CD14-positive monocyte (primary cell): Measurements from ENCODE around the gene MTX2. TPM values are rescaled to one million over a fixed set of nuclear protein-coding genes. Genes with fewer than 3 reads are reported as not detected.

Experiments used
- DNase-seq, 3 donors: peaks; one replicate each; pipeline ENCODE4 v3.0.0-alpha.2; 2011 to 2022
- H2AFZ ChIP-seq: 2 replicates; pipeline ENCODE4 v1.6.0; 2012; ENCODE audit warnings: mild to moderate bottlenecking, low read depth, low read length, inconsistent platforms; ENCODE audit not compliant: insufficient read depth, poor library complexity, severe bottlenecking
- H3K27ac ChIP-seq, 2 donors: 1 replicate in 1 of 2; 2 replicates in 1 of 2; pipeline ENCODE4 v1.5.1; 2012 to 2013; ENCODE audit warnings: low read length in 2 of 2, control low read depth in 1 of 2, inconsistent platforms in 1 of 2, low read depth in 1 of 2, mild to moderate bottlenecking in 1 of 2
- H3K27me3 ChIP-seq, 2 donors: one replicate each; pipeline versions ENCODE4 v1.6.0 to v1.6.1; 2011 to 2013; ENCODE audit warnings: low read length in 2 of 2; ENCODE audit not compliant: control insufficient read depth in 2 of 2, insufficient read depth in 2 of 2
- H3K36me3 ChIP-seq, 2 donors: replicated peaks in 1 of 2; 1 replicate in 1 of 2; 2 replicates in 1 of 2; pipeline versions ENCODE4 v1.5.1 to v1.6.1; 2012 to 2013; ENCODE audit warnings: low read length in 2 of 2, control low read depth in 1 of 2, inconsistent platforms in 1 of 2, mild to moderate bottlenecking in 1 of 2; ENCODE audit not compliant: insufficient read depth in 2 of 2, control insufficient read depth in 1 of 2
- H3K4me1 ChIP-seq, 2 donors: 1 replicate in 1 of 2; 2 replicates in 1 of 2; pipeline versions ENCODE4 v1.5.1 to v1.6.1; 2012 to 2013; ENCODE audit warnings: low read length in 2 of 2, control low read depth in 1 of 2, inconsistent platforms in 1 of 2, mild to moderate bottlenecking in 1 of 2, moderate library complexity in 1 of 2; ENCODE audit not compliant: insufficient read depth in 2 of 2, control insufficient read depth in 1 of 2
- H3K4me2 ChIP-seq: replicated peaks from 2 replicates; pipeline ENCODE3; 2012; ENCODE audit warnings: low read length, moderate library complexity, mild to moderate bottlenecking; ENCODE audit not compliant: poor library complexity, severe bottlenecking; ENCODE audit errors: extremely low read depth
- H3K4me3 ChIP-seq, 3 experiments: fragments of 200-600 bp in 1 of 3; sonication (generic) in 1 of 3; replicated peaks in 1 of 3; 1 replicate in 2 of 3; 2 replicates in 1 of 3; pipeline ENCODE4 v1.5.1; 2011 to 2013; ENCODE audit warnings: low read length in 3 of 3, mild to moderate bottlenecking in 3 of 3, control low read depth in 2 of 3, low read depth in 2 of 3, inconsistent platforms in 1 of 3, moderate library complexity in 1 of 3
- H3K79me2 ChIP-seq: 2 replicates; pipeline ENCODE4 v1.6.0; 2012; ENCODE audit warnings: mild to moderate bottlenecking, control low read depth, inconsistent platforms, low read length, moderate library complexity; ENCODE audit not compliant: insufficient read depth
- H3K9ac ChIP-seq: 2 replicates; pipeline ENCODE4 v1.6.0; 2017; ENCODE audit warnings: low read length, mild to moderate bottlenecking; ENCODE audit not compliant: insufficient read depth, poor library complexity, severe bottlenecking
- H3K9me3 ChIP-seq, 2 donors: replicated peaks in 1 of 2; 1 replicate in 1 of 2; 2 replicates in 1 of 2; pipeline versions ENCODE4 v1.5.1 to v1.6.1; 2012 to 2013; ENCODE audit warnings: low read length in 2 of 2, control low read depth in 1 of 2; ENCODE audit not compliant: control insufficient read depth in 1 of 2, insufficient read depth in 1 of 2
- H4K20me1 ChIP-seq: 2 replicates; pipeline ENCODE4 v1.6.0; 2012; ENCODE audit warnings: mild to moderate bottlenecking, low read length, control low read depth, moderate library complexity; ENCODE audit not compliant: insufficient read depth
- H3K27ac Mint-ChIP-seq, 7 donors: one replicate each; pipeline ENCODE4 v1.8.0; 2020; ENCODE audit warnings: mild to moderate bottlenecking in 7 of 7, mixed read lengths in 7 of 7, moderate library complexity in 6 of 7, inconsistent platforms in 2 of 7
- H3K27me3 Mint-ChIP-seq, 3 donors: one replicate each; pipeline ENCODE4 v1.8.0; 2021 to 2022; ENCODE audit warnings: low read depth in 3 of 3, mild to moderate bottlenecking in 3 of 3, mixed read lengths in 3 of 3, moderate library complexity in 3 of 3, inconsistent platforms in 1 of 3
- H3K36me3 Mint-ChIP-seq, 2 donors: one replicate each; pipeline ENCODE4 v1.8.0; 2020; ENCODE audit warnings: mixed read lengths in 2 of 2, inconsistent platforms in 1 of 2, mild to moderate bottlenecking in 1 of 2
- H3K4me1 Mint-ChIP-seq: one replicate; pipeline ENCODE4 v1.8.0; 2020; ENCODE audit warnings: mild to moderate bottlenecking, mixed read lengths
- H3K4me3 Mint-ChIP-seq, 2 donors: one replicate each; pipeline ENCODE4 v1.8.0; 2020; ENCODE audit warnings: mild to moderate bottlenecking in 2 of 2, mixed read lengths in 2 of 2, moderate library complexity in 1 of 2
- H3K9me3 Mint-ChIP-seq, 7 donors: one replicate each; pipeline ENCODE4 v1.8.0; 2020 to 2022; ENCODE audit warnings: mixed read lengths in 7 of 7, mild to moderate bottlenecking in 6 of 7, moderate library complexity in 6 of 7, inconsistent platforms in 2 of 7
- CTCF ChIP-seq: fragments of 200-600 bp; IDR thresholded peaks from one replicate; pipeline ENCODE4 v1.8.0; 2022; ENCODE audit warnings: antibody characterized with exemption, mild to moderate bottlenecking
- WGBS: methylation state at CpG from one replicate; pipeline ENCODE4 v1.1.5; 2013; ENCODE audit warnings: missing lambda C conversion rate; ENCODE audit not compliant: insufficient coverage; 5-methylcytosine and 5-hydroxymethylcytosine counted together
- intact Hi-C, 2 donors: fragments of 100-400 bp; cut with micrococcal nuclease; formaldehyde crosslinking; loops; one replicate each; pipeline versions ENCODE4 v1.15.0 to v1.15.1; 2023
- polyA plus RNA-seq, 3 donors: library from polyadenylated mRNA; depleted of rRNA in 1 of 3; unstranded in 2 of 3; stranded (reverse) in 1 of 3; fragments of 300-500 nt in 2 of 3; fragments of >200 nt in 1 of 3; fragmentation: Illumina TruSeq in 2 of 3; gene quantifications; 1 replicate in 2 of 3; 2 replicates in 1 of 3; pipeline ENCODE4 v1.2.3, GENCODE V29; 2012 to 2021

Gene MTX2
- polyA plus RNA-seq, 3 donors: 7.6 to 9.8 (median 7.6) TPM

GRCh38 chr2:176270100-176270750 lies 983 bp downstream of the MTX2 start:
- Histone ChIP-seq H4K20me1 (no peaks in the 10 kb centered on the region), H3K27me3 (no peaks in the 10 kb centered on the region), H3K9ac (peak overlapping the region; percentile 77), H2AFZ (peak overlapping the region; percentile 97), H3K4me3 (peak overlapping the region; percentile 59 to 92 (median 87)), H3K9me3 (no peaks in the 10 kb centered on the region), H3K4me2 (peak overlapping the region; percentile 94), H3K36me3 (no peaks in the 10 kb centered on the region), H3K27ac (peak overlapping the region in 1 of 2 donors; percentile 69), H3K79me2 (peaks cover 13% of the 10 kb centered on the region), H3K4me1 (peaks cover 4 to 7% of the 10 kb centered on the region in 2 donors)
- peaks cover 2 to 3% of the 10 kb centered on the region in 2 donors for H3K36me3 Mint-ChIP-seq
- intact Hi-C loops: no loop called here
- peak overlapping the region; percentile 99 for H3K4me3 Mint-ChIP-seq
- no peak for TF ChIP-seq CTCF
- no peak for DNase-seq
- H3K4me1 Mint-ChIP-seq: peaks cover 16% of the 10 kb centered on the region
- H3K9me3 Mint-ChIP-seq: peaks cover 0 to 3% (median 2%) of the 10 kb centered on the region in 7 donors
- H3K27ac Mint-ChIP-seq: peak overlapping the region in 2 of 7 donors; percentile 71 to 85
- WGBS: 25% methylated on average over 6 of the region's 18 CpGs
- peaks cover 2 to 7% (median 3%) of the 10 kb centered on the region in 3 donors for H3K27me3 Mint-ChIP-seq

GRCh38 chr2:176272870-176273459 lies 3.7 kb downstream of the MTX2 start:
- Histone ChIP-seq H3K4me3 (no peak overlapping the region), H4K20me1 (no peaks in the 10 kb centered on the region), H3K4me1 (peaks cover 4 to 7% of the 10 kb centered on the region in 2 donors), H3K27me3 (no peaks in the 10 kb centered on the region), H3K79me2 (peaks cover 13% of the 10 kb centered on the region), H3K4me2 (no peak overlapping the region), H2AFZ (no peak overlapping the region), H3K9ac (no peak overlapping the region), H3K9me3 (no peaks in the 10 kb centered on the region), H3K27ac (no peak overlapping the region), H3K36me3 (no peaks in the 10 kb centered on the region)
- H3K4me3 Mint-ChIP-seq: no peak overlapping the region
- peaks cover 16% of the 10 kb centered on the region for H3K4me1 Mint-ChIP-seq
- no peak for TF ChIP-seq CTCF
- H3K27me3 Mint-ChIP-seq: no peaks in the 10 kb centered on the region
- intact Hi-C loops: no loop called here
- DNase-seq: no peak
- WGBS: 80% methylated on average over 2 of the region's 4 CpGs
- H3K9me3 Mint-ChIP-seq: no peaks in the 10 kb centered on the region
- H3K36me3 Mint-ChIP-seq: peaks cover 2 to 3% of the 10 kb centered on the region in 2 donors
- no peak overlapping the region for H3K27ac Mint-ChIP-seq
